SJSA1 (cell line): ENCODE data around the gene LPP. TPM values are rescaled to one million over a fixed set of nuclear protein-coding genes. Genes with fewer than 3 reads are reported as not detected.
"Not testable (repeated sequence)": the region's sequence is repeated elsewhere in the genome, so short reads cannot be mapped to it uniquely, and the experiment has no call there.

Experiments used
- DNase-seq, 2 experiments: peaks; one replicate each; pipeline ENCODE4 v3.0.0-alpha.2; 2015 to 2020; ENCODE audit warnings: low spot score in 2 of 2, low read depth in 1 of 2
- H3K27ac ChIP-seq: fragments of 250-450 bp; sonication (Bioruptor Pico); 2 replicates; pipeline ENCODE4 v1.5.1; 2020; ENCODE audit warnings: mild to moderate bottlenecking, moderate library complexity
- H3K27me3 ChIP-seq: fragments of 250-450 bp; sonication (Bioruptor Pico); replicated peaks from 2 replicates; pipeline ENCODE4 v1.5.1; 2020; ENCODE audit warnings: mild to moderate bottlenecking, moderate library complexity
- H3K36me3 ChIP-seq: fragments of 250-450 bp; sonication (Bioruptor Pico); 2 replicates; pipeline ENCODE4 v1.5.1; 2020; ENCODE audit warnings: mild to moderate bottlenecking
- H3K4me1 ChIP-seq: fragments of 250-450 bp; sonication (Bioruptor Pico); replicated peaks from 2 replicates; pipeline ENCODE4 v1.6.1; 2021; ENCODE audit warnings: mild to moderate bottlenecking
- H3K4me3 ChIP-seq: fragments of 250-450 bp; sonication (Bioruptor Pico); 2 replicates; pipeline ENCODE4 v1.5.1; 2020; ENCODE audit warnings: mild to moderate bottlenecking
- H3K9me3 ChIP-seq: fragments of 250-450 bp; sonication (Bioruptor Pico); replicated peaks from 2 replicates; pipeline ENCODE4 v1.5.1; 2020; ENCODE audit warnings: mild to moderate bottlenecking
- total RNA-seq: library from RNA; depleted of rRNA; stranded (reverse); fragments of >200 nt; shearing (Covaris generic); gene quantifications from 2 replicates; pipeline ENCODE4 v1.2.3, GENCODE V29; 2014

The LPP gene
- total RNA-seq, 1 experiment from 2014 or later = 132 TPM

GRCh38 chr3:188691004-188691403 is 537.0 kb downstream of the LPP start:
- H3K4me3 ChIP-seq = no peak overlapping the region
- no peaks in the 10 kb centered on the region for H3K27me3 ChIP-seq
- peaks cover 10% of the 10 kb centered on the region; the same call in 1 of the 2 replicates for H3K36me3 ChIP-seq
- H3K9me3 ChIP-seq = no peaks in the 10 kb centered on the region
- no peak for DNase-seq
- no peak overlapping the region for H3K27ac ChIP-seq
- peaks cover 20% of the 10 kb centered on the region for H3K4me1 ChIP-seq

GRCh38 chr3:188691665-188692064 is 537.7 kb downstream of the LPP start:
- Histone ChIP-seq H3K4me3 (no peak overlapping the region), H3K27me3 (no peaks in the 10 kb centered on the region), H3K9me3 (no peaks in the 10 kb centered on the region), H3K27ac (no peak overlapping the region), H3K4me1 (peaks cover 18% of the 10 kb centered on the region), H3K36me3 (peaks cover 8% of the 10 kb centered on the region; the same call in 1 of the 2 replicates)
- DNase-seq = no peak

- Histone ChIP-seq H3K36me3 (peaks cover 8% of the 10 kb centered on the region; the same call in 1 of the 2 replicates), H3K4me1 (peaks cover 11% of the 10 kb centered on the region; the same call in 1 of the 2 replicates), H3K27me3 (no peaks in the 10 kb centered on the region), H3K27ac (no peak overlapping the region), H3K4me3 (no peak overlapping the region), H3K9me3 (no peaks in the 10 kb centered on the region)
- DNase-seq = no peak
Measured at GRCh38 chr3:188692700-188693099, 538.7 kb downstream of the LPP start.

- 0 out of 2 replicates have a peak, but pooled peaks cover 2% of the 10 kb centered on the region for H3K36me3 ChIP-seq
Measured at GRCh38 chr3:188693435-188693834, 539.5 kb downstream of the LPP start.

GRCh38 chr3:188695241-188695640 is 541.3 kb downstream of the LPP start:
- Histone ChIP-seq H3K27ac (no peak overlapping the region), H3K4me3 (no peak overlapping the region), H3K4me1 (no peaks in the 10 kb centered on the region), H3K9me3 (no peaks in the 10 kb centered on the region; the same call in 1 of the 2 replicates), H3K27me3 (no peaks in the 10 kb centered on the region), H3K36me3 (0 out of 2 replicates have a peak, but pooled peaks cover 2% of the 10 kb centered on the region)
- no peak for DNase-seq

More at GRCh38 chr3:188693435-188693834, 539.5 kb downstream of the LPP start:
- no peak overlapping the region for H3K4me3 ChIP-seq
- H3K27me3 ChIP-seq = no peaks in the 10 kb centered on the region
- H3K4me1 ChIP-seq = 0 out of 2 replicates have a peak, but pooled peaks cover 5% of the 10 kb centered on the region
- H3K27ac ChIP-seq = no peak overlapping the region
- no peaks in the 10 kb centered on the region for H3K9me3 ChIP-seq
- no peak for DNase-seq

GRCh38 chr3:188697127-188697526 is 543.2 kb downstream of the LPP start:
- Histone ChIP-seq H3K4me1 (no peaks in the 10 kb centered on the region), H3K4me3 (no peak overlapping the region)

GRCh38 chr3:188698436-188698835 is 544.5 kb downstream of the LPP start:
- no peak overlapping the region for H3K4me3 ChIP-seq
- H3K4me1 ChIP-seq = no peaks in the 10 kb centered on the region
- no peak for DNase-seq
- no peak overlapping the region for H3K27ac ChIP-seq
- no peaks in the 10 kb centered on the region; the same call in 1 of the 2 replicates for H3K9me3 ChIP-seq
- H3K27me3 ChIP-seq = no peaks in the 10 kb centered on the region
- H3K36me3 ChIP-seq = no peaks in the 10 kb centered on the region

More at GRCh38 chr3:188697127-188697526, 543.2 kb downstream of the LPP start:
- Histone ChIP-seq H3K36me3 (no peaks in the 10 kb centered on the region), H3K9me3 (no peaks in the 10 kb centered on the region; the same call in 1 of the 2 replicates), H3K27me3 (no peaks in the 10 kb centered on the region), H3K27ac (no peak overlapping the region)
- no peak for DNase-seq

- Histone ChIP-seq H3K4me3 (no peak overlapping the region), H3K9me3 (no peaks in the 10 kb centered on the region; the same call in 1 of the 2 replicates), H3K36me3 (peaks cover 4% of the 10 kb centered on the region; the same call in 1 of the 2 replicates), H3K27me3 (no peaks in the 10 kb centered on the region), H3K4me1 (no peaks in the 10 kb centered on the region), H3K27ac (no peak overlapping the region)
- no peak for DNase-seq
Measured at GRCh38 chr3:188700501-188700900, 546.5 kb downstream of the LPP start.

GRCh38 chr3:188700918-188701317 is 547.0 kb downstream of the LPP start:
- H3K27ac ChIP-seq = no peak overlapping the region
- H3K4me3 ChIP-seq = no peak overlapping the region
- DNase-seq = no peak
- H3K36me3 ChIP-seq = peaks cover 4% of the 10 kb centered on the region; the same call in 1 of the 2 replicates
- peaks cover 4% of the 10 kb centered on the region for H3K4me1 ChIP-seq
- no peaks in the 10 kb centered on the region for H3K27me3 ChIP-seq
- no peaks in the 10 kb centered on the region; the same call in 1 of the 2 replicates for H3K9me3 ChIP-seq

- no peak overlapping the region for H3K27ac ChIP-seq
- DNase-seq = no peak
- H3K4me1 ChIP-seq = peaks cover 10% of the 10 kb centered on the region
- no peaks in the 10 kb centered on the region; the same call in 1 of the 2 replicates for H3K9me3 ChIP-seq
- H3K4me3 ChIP-seq = no peak overlapping the region
- H3K27me3 ChIP-seq = no peaks in the 10 kb centered on the region
- H3K36me3 ChIP-seq = peaks cover 4% of the 10 kb centered on the region; the same call in 1 of the 2 replicates
Measured at GRCh38 chr3:188701485-188701969, 547.6 kb downstream of the LPP start.

- not testable (repeated sequence) for H3K9me3 ChIP-seq, H3K27ac ChIP-seq, H3K4me3 ChIP-seq, H3K27me3 ChIP-seq, DNase-seq, H3K36me3 ChIP-seq
- peaks cover 13% of the 10 kb centered on the region for H3K4me1 ChIP-seq
Measured at GRCh38 chr3:188702028-188702427, 548.1 kb downstream of the LPP start.

- H3K9me3 ChIP-seq = no peaks in the 10 kb centered on the region
- H3K4me1 ChIP-seq = peaks cover 13% of the 10 kb centered on the region
- H3K36me3 ChIP-seq = peaks cover 21% of the 10 kb centered on the region
- H3K27me3 ChIP-seq = no peaks in the 10 kb centered on the region
- peak in 1 of 2 experiments; percentile 28 for DNase-seq
- no peak overlapping the region for H3K27ac ChIP-seq
- no peak overlapping the region for H3K4me3 ChIP-seq
Measured at GRCh38 chr3:188706176-188706575, 552.2 kb downstream of the LPP start.

- peak in 1 of 2 experiments; percentile 9 for DNase-seq
- Histone ChIP-seq H3K27me3 (no peaks in the 10 kb centered on the region), H3K4me1 (peaks cover 15% of the 10 kb centered on the region), H3K4me3 (no peak overlapping the region), H3K36me3 (peaks cover 21% of the 10 kb centered on the region), H3K27ac (no peak overlapping the region), H3K9me3 (no peaks in the 10 kb centered on the region)
Measured at GRCh38 chr3:188706599-188706998, 552.6 kb downstream of the LPP start.

GRCh38 chr3:188707381-188708288 is 553.7 kb downstream of the LPP start:
- peaks cover 21% of the 10 kb centered on the region for H3K36me3 ChIP-seq
- H3K27ac ChIP-seq = no peak overlapping the region
- H3K4me3 ChIP-seq = no peak overlapping the region
- no peaks in the 10 kb centered on the region for H3K27me3 ChIP-seq
- no peak for DNase-seq
- peaks cover 26% of the 10 kb centered on the region for H3K4me1 ChIP-seq
- no peaks in the 10 kb centered on the region for H3K9me3 ChIP-seq
